Measurements from ENCODE around the gene CD33.

GRCh38 chr19:51256155-51256625, 31.3 kb downstream of the CD33 start:
- TF ChIP-seq, protein P1, sequence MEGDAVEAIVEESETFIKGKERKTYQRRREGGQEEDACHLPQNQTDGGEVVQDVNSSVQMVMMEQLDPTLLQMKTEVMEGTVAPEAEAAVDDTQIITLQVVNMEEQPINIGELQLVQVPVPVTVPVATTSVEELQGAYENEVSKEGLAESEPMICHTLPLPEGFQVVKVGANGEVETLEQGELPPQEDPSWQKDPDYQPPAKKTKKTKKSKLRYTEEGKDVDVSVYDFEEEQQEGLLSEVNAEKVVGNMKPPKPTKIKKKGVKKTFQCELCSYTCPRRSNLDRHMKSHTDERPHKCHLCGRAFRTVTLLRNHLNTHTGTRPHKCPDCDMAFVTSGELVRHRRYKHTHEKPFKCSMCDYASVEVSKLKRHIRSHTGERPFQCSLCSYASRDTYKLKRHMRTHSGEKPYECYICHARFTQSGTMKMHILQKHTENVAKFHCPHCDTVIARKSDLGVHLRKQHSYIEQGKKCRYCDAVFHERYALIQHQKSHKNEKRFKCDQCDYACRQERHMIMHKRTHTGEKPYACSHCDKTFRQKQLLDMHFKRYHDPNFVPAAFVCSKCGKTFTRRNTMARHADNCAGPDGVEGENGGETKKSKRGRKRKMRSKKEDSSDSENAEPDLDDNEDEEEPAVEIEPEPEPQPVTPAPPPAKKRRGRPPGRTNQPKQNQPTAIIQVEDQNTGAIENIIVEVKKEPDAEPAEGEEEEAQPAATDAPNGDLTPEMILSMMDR (IDR thresholded peaks at IDR 0.05), result no peak
- no peak for TF ChIP-seq EP300 (IDR thresholded peaks at IDR 0.05)
